Neuronal stem cell (in vitro differentiated cells): ENCODE measurements around the gene PRR13.
"Not testable (repeated sequence)": the region's sequence is repeated elsewhere in the genome, so short reads cannot be mapped to it uniquely, and the experiment has no call there.

Experiments used
- DNase-seq: peaks from one replicate; pipeline ENCODE4 v3.0.0-alpha.2; 2013; ENCODE audit warnings: low spot score
- H2AFZ ChIP-seq: one replicate; pipeline ENCODE4 v1.6.1; 2013; ENCODE audit warnings: mild to moderate bottlenecking, low read length, inconsistent platforms
- H2AK5ac ChIP-seq: 2 replicates; pipeline ENCODE4 v1.6.1; 2013; ENCODE audit warnings: low read depth, mild to moderate bottlenecking, inconsistent platforms, low read length, moderate library complexity, mixed read lengths
- H2BK120ac ChIP-seq: 2 replicates; pipeline ENCODE4 v1.6.1; 2013; ENCODE audit warnings: low read depth, mild to moderate bottlenecking, inconsistent platforms, low read length, moderate library complexity, mixed read lengths
- H2BK12ac ChIP-seq: one replicate; pipeline ENCODE4 v1.6.1; 2013; ENCODE audit warnings: low read length, inconsistent platforms
- H2BK15ac ChIP-seq: 2 replicates; pipeline ENCODE4 v1.6.1; 2013; ENCODE audit warnings: mild to moderate bottlenecking, low read length, inconsistent platforms, mixed read lengths
- H2BK5ac ChIP-seq: one replicate; pipeline ENCODE4 v1.6.1; 2013; ENCODE audit warnings: inconsistent platforms, mild to moderate bottlenecking, low read length, moderate library complexity
- H3K14ac ChIP-seq: one replicate; pipeline ENCODE4 v1.6.1; 2013; ENCODE audit warnings: low read length, inconsistent platforms
- H3K18ac ChIP-seq: 2 replicates; pipeline ENCODE4 v1.6.1; 2013; ENCODE audit warnings: low read length, inconsistent platforms
- H3K23ac ChIP-seq: 2 replicates; pipeline ENCODE4 v1.6.1; 2013; ENCODE audit warnings: low read depth, mild to moderate bottlenecking, mixed read lengths, low read length, inconsistent platforms; ENCODE audit not compliant: poor library complexity
- H3K27ac ChIP-seq: replicated peaks from 3 replicates; pipeline ENCODE4 v1.5.1; 2013; ENCODE audit warnings: low read length, inconsistent platforms
- H3K27me3 ChIP-seq, 3 experiments: 2 replicates each; pipeline ENCODE4 v1.6.1; 2013; ENCODE audit warnings: low read length in 3 of 3, mild to moderate bottlenecking in 2 of 3, inconsistent platforms in 1 of 3, low read depth in 1 of 3, mixed read lengths in 1 of 3, moderate library complexity in 1 of 3; ENCODE audit not compliant: control insufficient read depth in 3 of 3, insufficient read depth in 3 of 3
- H3K36me3 ChIP-seq, 2 donors: replicated peaks in 1 of 2; 2 replicates each; pipeline ENCODE4 v1.6.1; 2013; ENCODE audit warnings: low read length in 2 of 2; ENCODE audit not compliant: control insufficient read depth in 2 of 2, insufficient read depth in 2 of 2
- H3K4ac ChIP-seq: 2 replicates; pipeline ENCODE4 v1.6.1; 2013; ENCODE audit warnings: inconsistent platforms, mild to moderate bottlenecking, low read length, moderate library complexity
- H3K4me1 ChIP-seq, 2 donors: 1 replicate in 1 of 2; 2 replicates in 1 of 2; pipeline ENCODE4 v1.6.1; 2013; ENCODE audit warnings: low read length in 2 of 2, low read depth in 1 of 2; ENCODE audit not compliant: control insufficient read depth in 2 of 2, insufficient read depth in 1 of 2
- H3K4me2 ChIP-seq: one replicate; pipeline ENCODE4 v1.6.1; 2013; ENCODE audit warnings: mild to moderate bottlenecking, low read length, inconsistent platforms; ENCODE audit not compliant: insufficient read depth, poor library complexity, severe bottlenecking
- H3K4me3 ChIP-seq, 2 donors: 2 replicates each; pipeline ENCODE4 v1.5.1; 2013; ENCODE audit warnings: low read length in 2 of 2, mild to moderate bottlenecking in 2 of 2, inconsistent platforms in 1 of 2, moderate library complexity in 1 of 2
- H3K79me1 ChIP-seq: one replicate; pipeline ENCODE4 v1.6.1; 2013; ENCODE audit warnings: low read depth, mild to moderate bottlenecking, inconsistent platforms, low read length, moderate library complexity
- H3K9ac ChIP-seq: one replicate; pipeline ENCODE4 v1.6.1; 2013; ENCODE audit warnings: mild to moderate bottlenecking, low read depth, low read length, inconsistent platforms; ENCODE audit not compliant: poor library complexity
- H3K9me3 ChIP-seq, 2 donors: replicated peaks in 1 of 2; 2 replicates each; pipeline versions ENCODE3 to v1.6.1; 2013; ENCODE audit warnings: low read length in 2 of 2, mild to moderate bottlenecking in 2 of 2, inconsistent platforms in 1 of 2, low read depth in 1 of 2, mixed read lengths in 1 of 2, moderate library complexity in 1 of 2; ENCODE audit not compliant: control insufficient read depth in 2 of 2, insufficient read depth in 1 of 2
- H4K8ac ChIP-seq: one replicate; pipeline ENCODE4 v1.6.1; 2013; ENCODE audit warnings: low read depth, mild to moderate bottlenecking, inconsistent platforms, low read length, moderate library complexity
- H4K91ac ChIP-seq: one replicate; pipeline ENCODE4 v1.6.1; 2013; ENCODE audit warnings: low read length, low read depth, mild to moderate bottlenecking, inconsistent platforms; ENCODE audit not compliant: poor library complexity
- WGBS, 2 donors: extraction: QIAGEN DNeasy Blood & Tissue Kit; methylation state at CpG; one replicate each; pipeline ENCODE4 v1.1.7; 2013; ENCODE audit warnings: missing lambda C conversion rate in 2 of 2, mixed read lengths in 1 of 2; ENCODE audit not compliant: insufficient read length in 2 of 2, insufficient replicate concordance in 1 of 2; ENCODE audit errors: extremely low coverage in 2 of 2; 5-methylcytosine and 5-hydroxymethylcytosine counted together

The PRR13 gene

DNA sequence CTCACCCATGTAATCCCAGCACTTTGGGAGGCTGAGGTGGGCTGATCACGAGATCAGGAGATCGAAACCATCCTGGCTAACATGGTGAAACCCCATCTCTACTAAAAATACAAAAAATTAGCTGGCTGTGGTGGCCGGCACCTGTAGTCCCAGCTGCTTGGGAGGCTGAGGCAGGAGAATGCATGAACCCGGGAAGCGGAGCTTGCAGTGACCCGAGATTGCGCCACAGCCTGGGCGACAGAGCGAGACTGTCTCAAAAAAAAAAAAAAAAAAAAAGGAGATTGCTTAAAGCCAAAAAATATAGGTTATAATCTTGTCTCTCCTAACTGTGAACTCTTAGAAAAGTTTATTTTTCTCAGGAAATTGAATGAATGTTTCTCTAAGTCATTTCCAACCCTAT, 6.2 kb upstream of the PRR13 start:
- H3K79me1 ChIP-seq, H4K8ac ChIP-seq, H3K9ac ChIP-seq, H3K9me3 ChIP-seq, H2AFZ ChIP-seq, H3K27me3 ChIP-seq, H3K4ac ChIP-seq, H2BK15ac ChIP-seq, H3K18ac ChIP-seq, H3K36me3 ChIP-seq, DNase-seq, H3K4me3 ChIP-seq, H3K27ac ChIP-seq, H3K4me2 ChIP-seq, H2AK5ac ChIP-seq, H2BK5ac ChIP-seq, H2BK120ac ChIP-seq, H3K14ac ChIP-seq, H3K23ac ChIP-seq, H4K91ac ChIP-seq, H2BK12ac ChIP-seq, H3K4me1 ChIP-seq: not testable (repeated sequence)
- WGBS, 2 donors, result no CpG with 5 or more reads among the region's 9 CpGs

- not testable (repeated sequence) for H3K27ac ChIP-seq, DNase-seq, H2AFZ ChIP-seq, H3K14ac ChIP-seq, H4K8ac ChIP-seq, H3K4me2 ChIP-seq, H3K4me3 ChIP-seq, H3K4me1 ChIP-seq, H4K91ac ChIP-seq, H2AK5ac ChIP-seq, H2BK15ac ChIP-seq, H3K18ac ChIP-seq, H2BK12ac ChIP-seq, H3K23ac ChIP-seq, H3K4ac ChIP-seq, H3K9me3 ChIP-seq, H2BK120ac ChIP-seq, H3K9ac ChIP-seq, H3K79me1 ChIP-seq, H2BK5ac ChIP-seq, H3K27me3 ChIP-seq
- H3K36me3 ChIP-seq, result peaks cover 2 to 11% of the 10 kb centered on the region in 2 donors
These were observed 2.0 kb upstream of the PRR13 start for GRCh38 chr12:53439582-53439981.

GRCh38 chr12:53443955-53444354, 2.4 kb downstream of the PRR13 start:
- H3K23ac ChIP-seq, result no peak overlapping the region
- no peak overlapping the region for H2AFZ ChIP-seq
- H3K9me3 ChIP-seq, result no peaks in the 10 kb centered on the region
- no peak overlapping the region for H2AK5ac ChIP-seq
- no peak overlapping the region for H2BK120ac ChIP-seq
- no peak overlapping the region for H2BK5ac ChIP-seq
- no peak overlapping the region for H3K9ac ChIP-seq
- H3K4me3 ChIP-seq, result no peak overlapping the region
- H3K79me1 ChIP-seq, result peaks cover 1% of the 10 kb centered on the region
- H3K4ac ChIP-seq, result no peak overlapping the region
- no peak overlapping the region for H4K8ac ChIP-seq
- peaks cover 0 to 5% of the 10 kb centered on the region in 2 donors for H3K4me1 ChIP-seq
- WGBS, 2 donors, result no CpG with 5 or more reads among the region's 4 CpGs
- H2BK15ac ChIP-seq, result no peak overlapping the region
- H3K36me3 ChIP-seq, result peaks cover 7 to 38% of the 10 kb centered on the region in 2 donors
- DNase-seq, result no peak
- no peak overlapping the region for H3K18ac ChIP-seq
- H4K91ac ChIP-seq, result no peak overlapping the region
- no peaks in the 10 kb centered on the region for H3K27me3 ChIP-seq
- H3K14ac ChIP-seq, result no peak overlapping the region
- H3K4me2 ChIP-seq, result no peak overlapping the region
- no peak overlapping the region for H3K27ac ChIP-seq
- no peak overlapping the region for H2BK12ac ChIP-seq

- not testable (repeated sequence) for H3K18ac ChIP-seq, H3K4me3 ChIP-seq, H3K9ac ChIP-seq, H3K23ac ChIP-seq, H2BK12ac ChIP-seq, H2AFZ ChIP-seq, DNase-seq, H3K27me3 ChIP-seq, H3K79me1 ChIP-seq, H3K4me1 ChIP-seq, H2AK5ac ChIP-seq, H3K4me2 ChIP-seq, H3K14ac ChIP-seq, H4K91ac ChIP-seq, H3K9me3 ChIP-seq, H2BK15ac ChIP-seq, H3K4ac ChIP-seq, H4K8ac ChIP-seq, H2BK5ac ChIP-seq, H2BK120ac ChIP-seq, H3K27ac ChIP-seq
- WGBS, 2 donors, result no CpG with 5 or more reads among the region's 11 CpGs
- peaks cover 7 to 38% of the 10 kb centered on the region in 2 donors for H3K36me3 ChIP-seq
These were observed 3.2 kb downstream of the PRR13 start for GRCh38 chr12:53444593-53445325.
